ENCODE data around the gene CA10.

The CA10 gene

DNA sequence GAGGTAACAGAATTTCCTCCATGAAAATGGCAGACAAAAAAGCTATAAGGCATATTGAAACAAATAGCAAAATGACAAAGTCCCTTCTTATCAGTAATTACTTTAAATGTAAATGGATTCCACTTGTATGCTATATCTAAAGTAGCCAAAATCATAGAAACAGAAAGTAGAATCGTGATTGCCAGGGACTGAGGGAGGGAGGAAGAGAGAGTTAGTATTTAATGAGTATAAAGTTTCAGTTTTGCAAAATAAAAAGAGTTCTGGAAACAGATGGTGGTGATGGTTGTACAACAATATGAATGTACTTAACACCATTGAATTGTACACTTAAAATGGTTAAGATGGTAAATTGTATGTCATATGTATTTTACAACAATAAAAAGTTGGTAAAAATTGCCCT, 407.4 kb downstream of the CA10 start:
- DNase-seq, result no peak

DNA sequence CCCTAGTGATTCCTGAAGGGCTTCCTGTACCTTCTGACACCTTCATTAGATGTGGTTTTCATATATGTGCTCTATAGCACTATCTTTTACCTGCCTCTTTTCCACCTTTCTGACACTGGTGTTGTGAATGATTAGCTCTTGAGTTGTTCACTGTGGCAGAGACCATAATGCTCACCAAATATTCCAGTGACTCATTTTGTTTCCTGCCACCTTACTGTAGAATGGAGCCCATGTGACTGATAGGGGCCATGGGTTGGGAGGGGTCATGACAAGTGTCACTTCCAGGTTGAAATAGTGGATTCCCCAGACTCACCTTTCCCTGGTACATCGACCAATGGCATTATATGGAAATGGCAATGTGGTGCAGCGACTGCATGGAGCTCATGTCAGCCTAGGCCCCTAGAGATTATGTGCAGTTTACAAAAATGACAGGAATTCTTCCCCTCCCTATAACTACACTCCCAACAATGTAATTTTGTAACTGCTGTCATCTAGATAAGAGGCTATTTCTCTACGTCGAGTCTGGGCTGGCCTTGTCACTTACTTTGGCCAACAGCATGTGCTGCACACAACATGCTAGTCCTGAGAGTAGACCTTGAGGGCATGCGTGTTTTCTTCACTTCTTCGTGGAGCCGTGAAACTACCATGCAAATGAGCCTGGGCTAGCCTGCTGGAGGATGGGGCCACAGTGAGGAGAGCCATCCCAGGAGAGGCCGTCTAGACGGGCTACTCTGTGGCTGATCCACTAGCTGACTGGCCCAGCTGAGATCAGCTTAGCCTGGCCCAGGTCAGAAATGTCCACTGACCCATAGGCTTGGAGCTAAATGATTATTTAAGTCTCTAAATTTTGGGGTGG, 409.5 kb downstream of the CA10 start:
- no peak for DNase-seq

DNA sequence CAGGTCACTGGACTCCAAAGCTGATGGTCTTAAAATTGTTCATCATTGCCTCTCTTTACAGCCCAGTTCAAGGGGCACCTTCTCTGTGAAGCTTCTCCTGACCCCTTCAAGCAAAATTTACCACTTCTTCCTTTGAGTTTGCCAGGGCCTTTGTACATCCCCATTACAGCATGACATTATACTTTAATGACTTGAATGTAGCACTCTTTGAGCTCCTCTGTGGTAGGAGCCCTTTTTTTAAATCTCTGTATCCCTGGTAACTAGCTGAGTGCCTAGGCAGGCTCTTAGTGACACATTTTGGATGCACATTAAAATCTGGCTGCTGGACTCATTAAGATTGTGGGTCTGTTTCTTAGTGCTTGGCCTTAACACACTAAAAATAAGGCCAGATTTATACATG, 412.1 kb downstream of the CA10 start:
- no peak for DNase-seq

DNA sequence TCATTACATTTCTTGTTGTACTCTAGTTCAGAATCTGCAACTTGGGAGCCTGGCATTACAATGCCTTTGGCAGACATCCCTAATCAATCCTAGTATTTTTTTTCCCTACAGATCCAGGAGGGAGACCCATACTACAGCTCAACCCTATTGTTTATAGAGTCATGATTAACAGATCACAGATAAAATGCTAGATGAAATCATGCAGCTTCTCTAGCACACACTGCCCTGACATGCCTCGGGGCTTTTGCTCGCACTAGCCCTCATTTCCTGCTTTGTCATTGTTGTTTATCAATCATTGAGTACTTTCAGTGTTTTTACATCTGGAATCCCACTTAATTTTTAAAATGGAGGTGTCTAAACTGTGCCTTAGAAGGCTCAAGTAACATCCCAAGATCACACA, 412.5 kb downstream of the CA10 start:
- DNase-seq, result no peak

GRCh38 chr17:51743477-51743876, 415.0 kb downstream of the CA10 start:
- no peak for DNase-seq

GRCh38 chr17:51742571-51742970, 415.9 kb downstream of the CA10 start:
- DNase-seq, result no peak

- DNase-seq, result no peak
Observed at GRCh38 chr17:51741458-51741857, 417.1 kb downstream of the CA10 start.

DNA sequence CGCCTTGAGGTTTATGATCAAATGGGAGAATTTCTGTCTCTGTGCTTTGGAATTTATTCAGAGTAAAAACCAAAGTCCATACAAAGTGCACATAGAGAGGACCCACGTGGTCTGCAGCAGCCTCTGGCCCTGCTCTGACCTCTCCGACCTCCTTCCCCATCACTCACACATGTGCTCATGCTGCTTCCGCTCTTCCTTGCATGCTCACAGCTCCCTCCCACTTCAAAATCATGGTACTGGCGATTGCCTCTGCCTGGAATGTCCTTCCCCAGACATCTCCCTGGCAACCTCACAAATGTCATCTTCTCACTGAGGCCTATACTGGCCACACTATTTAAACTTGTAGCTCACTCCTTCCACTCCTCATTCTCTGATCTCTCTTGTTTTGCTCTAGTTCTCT, 418.0 kb downstream of the CA10 start:
- DNase-seq, result no peak

DNA sequence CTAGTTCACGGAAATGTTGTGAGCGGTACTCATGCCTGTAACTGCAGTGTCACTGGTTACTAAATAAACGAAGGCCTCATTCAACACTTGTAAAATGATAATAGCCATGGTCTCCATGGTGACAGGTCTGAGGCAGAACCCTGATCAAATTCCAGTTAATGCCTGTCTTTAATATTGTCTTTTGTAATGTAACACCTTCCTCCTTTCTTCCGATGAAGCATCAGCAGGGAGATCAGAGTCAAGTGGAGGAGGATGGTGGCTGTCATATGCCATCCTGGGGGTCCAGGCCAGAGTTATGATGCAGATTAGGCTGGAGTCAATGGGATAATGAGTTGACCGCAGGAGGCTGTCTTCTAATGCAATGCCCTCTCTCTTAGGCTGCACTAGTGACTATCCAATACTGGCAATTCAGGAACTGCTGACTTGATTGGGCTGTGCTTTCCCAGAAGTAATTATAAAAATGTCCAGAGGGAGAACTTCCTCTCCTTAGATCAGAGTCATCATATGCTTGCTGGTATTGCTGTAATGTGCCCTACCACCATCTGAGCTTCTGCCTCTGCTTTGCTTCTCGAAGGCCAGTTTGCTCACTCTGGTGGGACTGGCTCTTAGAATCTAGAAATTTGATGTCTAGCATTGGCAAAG, 419.1 kb downstream of the CA10 start:
- DNase-seq, result no peak

DNA sequence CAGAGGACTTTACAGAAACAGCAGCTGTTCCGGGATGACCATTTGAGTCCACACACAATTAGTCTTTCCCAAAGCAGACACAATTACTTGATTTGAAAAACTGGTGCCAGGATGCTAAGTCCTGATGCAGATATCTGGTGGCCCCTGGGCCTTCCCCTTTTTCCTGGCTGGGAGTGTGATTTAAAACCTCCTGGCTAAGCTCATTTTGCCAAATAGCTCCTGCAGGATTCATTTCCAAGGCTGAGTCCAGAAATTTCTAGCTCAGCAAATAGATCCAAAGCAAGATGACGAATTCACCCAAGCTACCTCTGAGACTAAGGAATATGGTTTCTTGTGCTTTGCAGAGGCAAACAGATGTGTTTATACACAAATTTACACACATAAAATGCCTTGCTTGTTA, 422.2 kb downstream of the CA10 start:
- DNase-seq, result no peak

DNA sequence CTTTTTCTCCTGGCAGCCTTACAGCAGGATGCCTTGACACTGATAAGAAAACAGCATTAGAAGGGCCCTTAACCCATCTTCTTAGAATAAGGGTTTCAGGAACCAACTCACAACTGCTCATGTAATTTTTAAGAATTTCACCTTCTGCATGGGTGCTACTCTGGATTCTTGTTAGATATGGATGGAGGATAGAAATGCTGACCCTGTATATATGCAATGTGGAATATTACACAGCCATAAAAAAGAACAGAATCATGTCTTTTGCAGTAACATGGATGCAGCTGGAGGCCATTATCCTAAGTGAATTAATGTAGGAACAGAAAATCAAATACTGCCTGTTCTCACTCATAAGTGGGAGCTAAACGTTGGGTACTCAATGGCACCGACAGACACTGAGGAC, 423.5 kb downstream of the CA10 start:
- no peak for DNase-seq

GRCh38 chr17:51734462-51734861, 424.1 kb downstream of the CA10 start:
- peak; percentile 11 for DNase-seq

DNA sequence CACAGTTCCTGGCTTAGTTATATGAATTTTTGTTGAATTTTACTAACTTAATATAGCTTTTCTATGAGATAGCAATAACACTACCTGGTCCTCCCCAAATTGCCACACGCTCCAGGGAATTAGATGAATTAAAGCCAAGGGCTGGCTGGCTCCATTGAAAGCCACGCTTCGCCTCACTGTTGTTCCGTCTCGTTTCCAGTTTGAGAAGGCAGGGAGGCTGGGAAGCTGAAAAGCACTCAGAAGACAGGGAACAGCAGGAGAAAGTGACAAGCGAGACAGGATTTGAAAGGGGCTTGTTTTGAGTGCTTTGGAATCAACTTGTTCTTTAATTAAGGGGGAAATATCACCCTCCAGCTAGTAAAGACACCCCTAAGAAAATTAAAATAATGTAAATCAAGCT, 425.3 kb downstream of the CA10 start:
- no peak for DNase-seq

- no peak for DNase-seq
Observed at GRCh38 chr17:51731941-51732722, 426.4 kb downstream of the CA10 start.

- DNase-seq, result no peak
Observed at GRCh38 chr17:51730303-51731050, 428.0 kb downstream of the CA10 start.

DNA sequence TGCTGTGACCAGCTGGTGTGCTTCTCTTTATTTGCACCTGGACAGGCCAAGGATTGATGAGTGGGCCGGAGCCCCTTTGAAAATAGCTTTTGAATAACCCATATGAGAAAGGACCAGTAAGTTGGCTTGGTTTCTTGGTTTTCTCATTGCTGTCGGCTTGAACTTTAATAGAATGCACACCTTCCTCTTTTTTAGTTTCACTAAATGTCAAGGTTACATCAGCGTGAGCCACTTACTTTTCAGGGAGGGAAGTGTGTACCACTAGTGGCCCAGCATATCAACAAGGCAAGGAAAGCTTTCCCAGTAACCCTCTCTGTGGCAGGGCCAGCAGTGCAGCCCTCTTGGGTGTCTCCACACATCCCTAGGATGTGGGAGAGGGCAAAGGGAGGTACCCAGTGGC, 433.3 kb downstream of the CA10 start:
- DNase-seq, result no peak

DNA sequence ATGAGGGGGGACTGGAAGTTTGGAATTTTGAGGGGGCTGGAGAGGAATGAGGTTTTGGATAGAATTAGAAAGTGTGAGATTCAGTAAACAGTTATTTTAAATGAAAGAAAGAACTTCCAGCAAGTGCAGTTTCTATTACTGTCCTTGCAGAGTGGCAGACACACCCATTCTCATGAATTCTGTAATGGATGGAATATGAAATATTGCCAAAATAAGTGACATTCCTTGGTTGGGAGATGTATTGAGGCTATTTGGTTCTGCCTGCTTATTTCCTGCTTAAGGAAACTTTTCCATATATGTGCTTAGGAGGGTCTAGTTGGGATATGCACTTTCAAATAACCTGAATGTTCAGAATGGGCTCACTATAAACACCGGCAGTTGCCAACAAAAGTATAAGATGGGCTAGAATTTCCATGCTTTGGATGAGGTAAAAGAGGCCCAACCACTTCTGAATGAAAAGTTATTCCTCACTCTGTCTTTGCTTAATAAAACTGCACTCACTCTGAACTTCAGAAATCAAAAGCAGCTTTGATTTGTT, 434.4 kb downstream of the CA10 start:
- no peak for DNase-seq

DNA sequence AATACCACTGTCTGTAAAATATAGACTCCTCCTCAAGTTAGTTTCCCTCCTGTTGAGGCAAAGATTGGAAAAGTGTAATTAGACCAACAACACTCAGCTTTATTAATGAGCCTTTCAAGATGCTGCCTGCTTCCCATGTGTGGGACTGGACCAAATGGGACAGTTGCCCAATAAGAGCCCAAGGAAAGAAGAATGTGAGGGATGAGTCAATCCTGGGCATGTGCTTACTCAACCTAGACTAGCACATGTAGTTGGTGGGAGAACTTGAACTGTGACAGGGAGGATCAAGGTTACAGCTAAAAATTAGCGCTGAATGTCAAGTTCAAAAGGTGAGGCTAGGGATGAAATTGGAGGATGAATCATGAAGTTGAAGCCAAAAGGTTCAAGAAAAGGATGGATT, 435.5 kb downstream of the CA10 start:
- DNase-seq, result no peak

DNA sequence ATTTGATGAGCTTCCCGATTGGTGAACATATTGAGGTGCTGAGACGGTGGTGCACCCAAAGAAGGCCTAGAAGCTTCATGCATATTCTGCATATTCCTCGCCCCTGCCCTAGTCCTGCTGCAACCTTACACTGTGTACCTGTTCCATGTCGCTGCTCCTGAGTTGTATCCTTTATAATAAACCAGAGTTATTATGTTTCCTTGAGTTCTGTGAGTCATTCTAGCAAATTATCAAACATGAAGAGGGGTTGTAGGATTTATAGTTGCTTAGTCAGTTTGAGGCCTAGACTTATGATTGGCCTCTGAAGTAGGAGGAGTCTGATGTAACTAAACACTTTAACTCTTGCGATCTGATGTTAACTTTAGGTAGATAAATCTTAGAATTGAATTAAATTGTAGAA, 436.8 kb downstream of the CA10 start:
- no peak for DNase-seq

DNA sequence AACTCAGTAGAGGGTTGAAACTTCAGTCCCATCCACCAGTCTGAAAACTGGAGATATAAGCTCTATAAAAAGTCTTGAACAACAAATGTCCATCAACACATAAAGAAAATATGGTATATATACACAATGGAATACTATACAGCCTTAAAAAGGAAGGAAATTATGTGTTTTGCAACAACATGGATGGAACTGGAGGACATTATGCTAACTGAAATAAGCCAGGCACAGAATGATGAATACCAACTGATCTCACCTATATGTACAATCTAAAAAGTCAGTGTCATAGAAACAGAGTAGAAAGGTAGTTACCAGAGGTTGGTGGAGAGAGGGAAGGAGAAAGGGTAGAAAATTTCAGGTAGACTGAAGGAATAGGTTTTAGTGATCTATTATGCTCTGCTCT, 438.1 kb downstream of the CA10 start:
- DNase-seq, result no peak

DNA sequence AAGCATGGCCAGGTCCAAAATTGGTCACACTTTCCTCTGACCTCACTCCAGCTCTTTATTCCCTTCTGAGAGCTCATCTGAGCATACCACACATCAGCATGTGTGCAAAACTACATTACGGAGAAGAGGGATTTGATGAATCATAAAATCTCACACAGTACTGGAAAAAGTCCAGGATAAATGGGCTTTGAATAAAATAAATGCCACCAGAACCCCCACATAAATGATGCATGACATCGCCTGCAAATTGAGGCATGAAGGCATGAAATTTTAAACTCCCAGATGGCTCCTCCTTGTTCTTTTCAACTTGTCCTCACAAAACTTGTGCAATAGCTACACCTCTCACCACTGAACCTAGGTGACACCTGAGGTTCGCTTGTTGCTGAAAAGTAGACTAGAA, 439.5 kb downstream of the CA10 start:
- DNase-seq, result no peak

DNA sequence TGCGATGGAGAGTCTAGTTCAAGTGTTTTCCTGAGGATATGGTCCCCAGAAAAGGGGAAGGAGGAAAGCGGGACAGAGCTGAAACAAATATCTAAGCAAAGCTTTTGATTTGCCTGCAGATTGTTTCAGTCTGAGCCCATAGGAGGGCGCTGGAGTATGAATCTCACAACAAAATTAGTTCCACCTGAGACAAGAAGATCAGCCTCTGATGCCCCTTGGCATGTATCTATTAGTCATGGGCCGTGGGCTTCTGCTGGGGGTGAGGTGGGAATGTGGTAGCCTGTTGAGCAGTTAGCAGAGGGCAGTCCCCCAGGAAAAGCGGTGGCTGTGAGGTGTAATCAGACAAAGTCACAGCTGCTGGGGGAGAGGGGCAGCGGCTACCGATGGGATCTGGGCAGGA, 446.9 kb downstream of the CA10 start:
- no peak for DNase-seq

GRCh38 chr17:51710634-51710979, 447.9 kb downstream of the CA10 start:
- DNase-seq, result no peak

Measured in RPMI8226 (cell line).